HepG2 (cell line): ENCODE data around the gene RPL35A. TPM values are rescaled to one million over a fixed set of nuclear protein-coding genes. Genes with fewer than 3 reads are reported as not detected.

Source experiments
- ATAD3A ChIP-seq: sonication (generic); formaldehyde crosslinking; IDR thresholded peaks from 2 replicates; pipeline ENCODE4 v1.4.0; 2020; ENCODE audit warnings: missing genetic modification reagents
- CC2D1A ChIP-seq: sonication (generic); formaldehyde crosslinking; IDR thresholded peaks from 2 replicates; pipeline ENCODE4 v1.8.1; 2023; ENCODE audit warnings: mild to moderate bottlenecking, missing genetic modification reagents
- CENPT ChIP-seq: sonication (generic); formaldehyde crosslinking; IDR thresholded peaks from 2 replicates; pipeline ENCODE4 v1.8.0; 2022; ENCODE audit warnings: low read depth, mild to moderate bottlenecking, moderate library complexity, missing genetic modification reagents
- CHCHD3 ChIP-seq: sonication (generic); formaldehyde crosslinking; IDR thresholded peaks from 2 replicates; pipeline ENCODE4 v1.8.0; 2022; ENCODE audit warnings: mild to moderate bottlenecking, missing genetic modification reagents, moderate library complexity
- FOXJ3 ChIP-seq: sonication (generic); formaldehyde crosslinking; IDR thresholded peaks from 2 replicates; pipeline ENCODE4 v1.4.0; 2020; ENCODE audit warnings: missing genetic modification reagents, mild to moderate bottlenecking, borderline replicate concordance
- HMGXB3 ChIP-seq: sonication (generic); formaldehyde crosslinking; IDR thresholded peaks from 2 replicates; pipeline ENCODE4 v1.4.0; 2020; ENCODE audit warnings: missing genetic modification reagents, borderline replicate concordance
- MED8 ChIP-seq: sonication (generic); formaldehyde crosslinking; IDR thresholded peaks from 2 replicates; pipeline ENCODE4 v1.8.1; 2023; ENCODE audit warnings: mild to moderate bottlenecking, missing genetic modification reagents; ENCODE audit not compliant: insufficient replicate concordance
- NR1H2 ChIP-seq: sonication (generic); formaldehyde crosslinking; IDR thresholded peaks from 2 replicates; pipeline ENCODE4 v1.8.1; 2022; ENCODE audit warnings: low read depth, missing genetic modification reagents, borderline replicate concordance
- TEF ChIP-seq: sonication (generic); formaldehyde crosslinking; IDR thresholded peaks from 2 replicates; pipeline ENCODE4 v1.5.0; 2020; ENCODE audit warnings: missing genetic modification reagents
- ZNF24 ChIP-seq: fragments of 450-650 bp; IDR thresholded peaks from 2 replicates; pipeline ENCODE4 v1.6.1; 2017; ENCODE audit warnings: antibody characterized with exemption, mild to moderate bottlenecking
- ZNF274 ChIP-seq: sonication (generic); formaldehyde crosslinking; IDR thresholded peaks from 2 replicates; pipeline ENCODE4 v1.5.1; 2020; ENCODE audit warnings: mild to moderate bottlenecking, missing genetic modification reagents
- ZNF280B ChIP-seq: sonication (generic); formaldehyde crosslinking; IDR thresholded peaks from 2 replicates; pipeline ENCODE4 v1.5.0; 2020; ENCODE audit warnings: missing genetic modification reagents, mild to moderate bottlenecking, borderline replicate concordance
- ZNF382 ChIP-seq: sonication (generic); formaldehyde crosslinking; IDR thresholded peaks from 2 replicates; pipeline ENCODE4 v1.5.0; 2020; ENCODE audit warnings: missing genetic modification reagents, mild to moderate bottlenecking, borderline replicate concordance
- ZNF629 ChIP-seq: sonication (generic); formaldehyde crosslinking; conservative IDR thresholded peaks from 2 replicates; pipeline ENCODE4 v1.5.0; 2020; ENCODE audit warnings: missing genetic modification reagents
- ZNF639 ChIP-seq: conservative IDR thresholded peaks from 2 replicates; pipeline ENCODE4 v1.6.1; 2018; ENCODE audit warnings: missing genetic modification reagents
- ZSCAN20 ChIP-seq: sonication (generic); formaldehyde crosslinking; IDR thresholded peaks from 2 replicates; pipeline ENCODE4 v1.4.0; 2020; ENCODE audit warnings: missing genetic modification reagents, mild to moderate bottlenecking, borderline replicate concordance
- polyA plus RNA-seq, 8 experiments: library from polyadenylated mRNA; depleted of rRNA in 3 of 8; stranded (reverse) in 7 of 8; unstranded in 1 of 8; fragments of >200 nt; fragmentation: Illumina TruSeq in 4 of 8; extraction: Trizol in 4 of 8; gene quantifications; 2 replicates each; pipeline versions ENCODE4 v1.2.1 to v1.2.3, GENCODE V29; 2011 to 2016; ENCODE audit warnings: low read depth in 4 of 8, missing spikeins in 1 of 8, mixed read lengths in 1 of 8; ENCODE audit not compliant: insufficient read depth in 1 of 8
- total RNA-seq, 5 experiments: library from RNA; depleted of rRNA; stranded (reverse); fragments of >200 nt; fragmentation: Illumina TruSeq; extraction: Trizol; gene quantifications; 2 replicates each; pipeline ENCODE4 v1.2.3, GENCODE V29; 2016; ENCODE audit warnings: low read depth in 1 of 5
- TF ChIP-seq, protein P1 (sequence below): sonication (generic); formaldehyde crosslinking; IDR thresholded peaks from 2 replicates; pipeline ENCODE4 v1.4.0; 2020; ENCODE audit warnings: missing genetic modification reagents, borderline replicate concordance

Gene RPL35A
- total and polyA plus RNA-seq, 2 of the 13 experiments (the other 11 are each of a cell fraction or from before 2014, with no cell fraction given) = 1,001 to 1,582 TPM

- TF ChIP-seq, protein P1, sequence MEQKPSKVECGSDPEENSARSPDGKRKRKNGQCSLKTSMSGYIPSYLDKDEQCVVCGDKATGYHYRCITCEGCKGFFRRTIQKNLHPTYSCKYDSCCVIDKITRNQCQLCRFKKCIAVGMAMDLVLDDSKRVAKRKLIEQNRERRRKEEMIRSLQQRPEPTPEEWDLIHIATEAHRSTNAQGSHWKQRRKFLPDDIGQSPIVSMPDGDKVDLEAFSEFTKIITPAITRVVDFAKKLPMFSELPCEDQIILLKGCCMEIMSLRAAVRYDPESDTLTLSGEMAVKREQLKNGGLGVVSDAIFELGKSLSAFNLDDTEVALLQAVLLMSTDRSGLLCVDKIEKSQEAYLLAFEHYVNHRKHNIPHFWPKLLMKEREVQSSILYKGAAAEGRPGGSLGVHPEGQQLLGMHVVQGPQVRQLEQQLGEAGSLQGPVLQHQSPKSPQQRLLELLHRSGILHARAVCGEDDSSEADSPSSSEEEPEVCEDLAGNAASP = peak; percentile 10; the same call in 1 of the 2 replicates
- TF ChIP-seq HMGXB3 (CRISPR knock-in tag) (peak; percentile 83), ZNF629 (no peak), MED8 (peak; percentile 27), CENPT (CRISPR knock-in tag) (0 out of 2 replicates have a peak, but pooled peaks have one; percentile 20), FOXJ3 (CRISPR knock-in tag) (no peak), NR1H2 (CRISPR knock-in tag) (no peak), ZNF639 (CRISPR knock-in tag) (no peak), TEF (CRISPR knock-in tag) (no peak), ZNF280B (peak; percentile 68), CC2D1A (CRISPR knock-in tag) (peak; percentile 62; the same call in 1 of the 2 replicates), ATAD3A (CRISPR knock-in tag) (no peak), ZNF24 (no peak), ZNF382 (CRISPR knock-in tag) (no peak), CHCHD3 (no peak), ZSCAN20 (CRISPR knock-in tag) (0 out of 2 replicates have a peak, but pooled peaks have one; percentile 57), ZNF274 (CRISPR knock-in tag) (no peak)
Observed at GRCh38 chr3:197959891-197960693, 10.1 kb downstream of the RPL35A start, which contains the start of gene LMLN (continued).
